ENCODE measurements around the gene TMEM132D.

Gene TMEM132D

DNA sequence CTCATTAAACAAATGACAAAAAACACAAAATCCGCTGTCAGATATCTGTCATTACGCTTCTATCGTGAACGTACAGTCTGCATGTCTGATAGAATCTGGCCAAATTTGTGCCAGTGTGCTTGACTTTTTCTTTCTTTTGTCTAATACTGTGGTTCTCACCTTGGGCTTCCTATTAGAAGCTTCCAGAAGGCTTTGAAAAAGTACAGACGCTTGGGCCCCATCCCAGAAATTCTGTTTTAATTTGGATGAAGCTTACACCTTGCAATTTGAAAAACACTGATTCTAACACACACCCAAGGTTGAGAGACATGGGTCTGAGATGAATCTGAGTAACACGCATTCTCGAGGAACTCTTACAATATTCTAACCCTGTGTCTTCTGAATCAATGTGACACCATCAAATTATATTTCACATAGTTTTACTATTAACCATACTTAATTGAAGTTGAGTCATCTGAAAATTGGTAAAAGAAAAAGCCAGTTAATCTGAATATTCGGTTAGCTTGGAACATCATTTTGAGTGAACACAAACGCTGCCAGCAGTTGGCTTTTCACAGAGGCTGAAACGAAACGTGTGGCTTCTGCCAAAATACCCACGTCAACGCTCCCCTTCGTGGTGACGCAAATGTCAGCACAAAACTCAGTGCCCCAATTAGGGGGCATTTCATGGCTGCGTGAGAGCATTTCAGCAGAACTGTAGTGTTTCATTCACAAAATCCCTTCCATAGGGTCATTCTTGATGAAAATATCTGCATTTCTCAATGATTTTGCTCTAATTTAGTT is 420.5 kb downstream of the TMEM132D start:
- TF ChIP-seq, protein P1, sequence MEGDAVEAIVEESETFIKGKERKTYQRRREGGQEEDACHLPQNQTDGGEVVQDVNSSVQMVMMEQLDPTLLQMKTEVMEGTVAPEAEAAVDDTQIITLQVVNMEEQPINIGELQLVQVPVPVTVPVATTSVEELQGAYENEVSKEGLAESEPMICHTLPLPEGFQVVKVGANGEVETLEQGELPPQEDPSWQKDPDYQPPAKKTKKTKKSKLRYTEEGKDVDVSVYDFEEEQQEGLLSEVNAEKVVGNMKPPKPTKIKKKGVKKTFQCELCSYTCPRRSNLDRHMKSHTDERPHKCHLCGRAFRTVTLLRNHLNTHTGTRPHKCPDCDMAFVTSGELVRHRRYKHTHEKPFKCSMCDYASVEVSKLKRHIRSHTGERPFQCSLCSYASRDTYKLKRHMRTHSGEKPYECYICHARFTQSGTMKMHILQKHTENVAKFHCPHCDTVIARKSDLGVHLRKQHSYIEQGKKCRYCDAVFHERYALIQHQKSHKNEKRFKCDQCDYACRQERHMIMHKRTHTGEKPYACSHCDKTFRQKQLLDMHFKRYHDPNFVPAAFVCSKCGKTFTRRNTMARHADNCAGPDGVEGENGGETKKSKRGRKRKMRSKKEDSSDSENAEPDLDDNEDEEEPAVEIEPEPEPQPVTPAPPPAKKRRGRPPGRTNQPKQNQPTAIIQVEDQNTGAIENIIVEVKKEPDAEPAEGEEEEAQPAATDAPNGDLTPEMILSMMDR (IDR thresholded peaks at IDR 0.05; ENCODE audit: extremely low read depth, missing control alignments), result no peak
- no peak for DNase-seq (ENCODE audit: low spot score)

DNA sequence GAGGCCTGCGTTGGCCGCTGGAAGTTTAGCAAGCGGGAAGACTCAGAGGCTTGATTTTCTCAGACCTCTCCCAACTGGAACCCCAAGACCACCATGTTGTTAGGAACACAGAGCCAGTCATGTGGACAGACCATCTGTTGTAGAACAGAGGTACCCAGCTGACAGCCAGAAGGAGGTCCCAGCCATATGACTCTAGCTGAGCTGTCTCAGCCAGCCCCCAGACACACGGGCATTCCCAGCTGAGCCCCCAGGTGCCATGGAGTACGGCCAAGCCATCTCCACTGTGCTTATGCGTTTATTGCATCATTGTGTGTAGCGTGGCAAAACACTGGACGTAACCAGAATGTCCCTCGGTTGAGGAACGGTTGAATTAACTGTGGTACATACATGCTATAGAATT is 421.9 kb downstream of the TMEM132D start:
- no peak for DNase-seq (ENCODE audit: low spot score)
- TF ChIP-seq, protein P1 (IDR thresholded peaks at IDR 0.05; ENCODE audit: extremely low read depth, missing control alignments), result no peak

DNA sequence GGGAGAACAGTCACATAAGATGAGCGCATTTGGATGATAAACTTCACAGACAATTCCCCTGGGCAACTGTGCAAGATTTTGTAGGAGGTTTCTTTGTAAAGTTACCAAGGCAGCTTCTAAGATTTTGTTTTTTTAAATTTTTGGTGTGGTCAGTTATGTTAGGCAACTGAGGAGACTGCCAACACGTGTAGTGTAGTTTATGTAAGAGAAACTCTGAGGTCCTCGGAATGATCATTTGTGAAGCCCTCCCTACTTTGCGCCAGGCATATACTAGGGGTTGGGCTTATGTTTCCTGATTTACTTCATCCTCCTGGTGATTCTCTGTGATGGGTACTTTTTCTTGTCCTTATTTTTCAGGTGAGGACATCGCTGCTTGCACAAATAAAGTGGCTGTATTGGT is 433.6 kb downstream of the TMEM132D start:
- DNase-seq (ENCODE audit: low spot score), result no peak
- TF ChIP-seq, protein P1 (IDR thresholded peaks at IDR 0.05; ENCODE audit: extremely low read depth, missing control alignments), result no peak

DNA sequence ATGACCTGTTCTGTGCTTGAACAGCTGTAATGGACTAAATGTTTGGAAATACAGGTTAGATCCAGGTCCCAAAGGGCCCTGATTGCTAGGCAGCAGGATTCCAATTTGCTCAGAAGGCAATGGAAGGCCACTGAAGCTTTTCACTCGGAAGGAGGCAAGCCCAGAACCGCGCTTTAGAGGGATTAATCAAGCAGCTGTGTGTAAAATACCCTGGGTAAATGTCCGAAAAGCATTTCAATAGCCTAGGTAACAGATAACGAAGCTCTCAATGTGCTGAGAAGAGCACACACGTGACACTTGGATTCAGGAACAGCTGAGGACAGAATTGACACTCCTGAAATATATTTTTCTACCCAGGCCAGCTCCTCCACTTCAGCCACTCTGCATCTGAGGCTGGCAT is 436.1 kb downstream of the TMEM132D start:
- DNase-seq (ENCODE audit: low spot score), result no peak
- TF ChIP-seq, protein P1 (IDR thresholded peaks at IDR 0.05; ENCODE audit: extremely low read depth, missing control alignments), result no peak

DNA sequence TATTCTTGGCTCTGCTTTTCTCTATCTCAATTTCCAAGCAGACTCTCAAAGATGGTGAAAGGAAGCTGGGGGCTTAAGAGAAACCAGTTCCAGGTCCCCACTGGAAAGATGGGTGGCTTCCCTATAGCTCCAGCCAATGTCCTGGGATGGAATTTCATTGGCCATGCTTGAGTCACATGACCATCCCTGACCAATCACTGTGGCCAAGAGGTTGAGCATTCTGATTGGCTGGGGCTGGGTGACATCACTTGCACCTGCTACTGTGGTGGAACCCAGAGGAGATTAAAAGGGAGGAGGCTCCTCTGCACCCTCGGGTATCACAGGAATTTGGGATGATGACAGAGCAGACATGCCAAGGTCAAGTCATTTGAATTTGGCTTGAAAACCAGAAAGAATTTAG is 436.5 kb downstream of the TMEM132D start:
- no peak for DNase-seq (ENCODE audit: low spot score)

DNA sequence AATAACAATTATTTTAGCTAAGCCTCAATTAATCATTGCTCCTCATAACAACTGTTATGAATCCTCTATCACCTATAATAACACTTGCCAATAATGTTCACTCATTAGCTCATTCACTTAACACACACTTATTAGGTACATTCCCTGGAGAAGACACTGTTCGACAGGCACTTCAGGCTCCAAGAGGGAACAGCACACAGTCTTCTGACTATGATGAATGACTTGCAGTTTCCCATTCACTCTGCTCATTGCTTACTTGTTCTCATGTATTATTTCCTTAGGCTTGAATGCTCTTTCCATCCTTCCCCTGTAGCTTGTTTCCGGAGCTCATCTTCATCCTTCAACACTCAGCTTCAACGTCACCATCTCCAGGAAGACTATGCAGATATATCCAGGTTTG is 437.3 kb downstream of the TMEM132D start:
- no peak for DNase-seq (ENCODE audit: low spot score)

More for the DNA sequence above, 436.5 kb downstream of the TMEM132D start:
- TF ChIP-seq, protein P1 (IDR thresholded peaks at IDR 0.05; ENCODE audit: extremely low read depth, missing control alignments), result no peak

DNA sequence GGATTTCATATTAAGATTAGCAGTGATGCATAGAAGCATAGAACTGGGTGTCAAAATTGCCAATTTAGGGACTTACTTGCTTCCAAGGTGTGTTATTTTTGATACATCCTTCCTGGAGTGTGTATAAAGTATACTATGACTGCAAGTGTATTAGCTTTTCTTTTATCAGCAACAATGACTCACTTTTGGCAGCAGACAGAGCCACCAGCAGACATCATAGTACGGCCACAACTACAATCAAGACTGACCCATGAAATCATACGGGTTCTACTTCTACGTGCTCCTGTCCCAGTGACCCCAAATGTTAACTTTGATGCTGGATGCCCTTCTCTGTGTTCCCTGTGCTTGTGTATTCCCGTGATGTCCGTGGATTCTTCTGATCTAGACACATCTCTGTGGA is 443.9 kb downstream of the TMEM132D start:
- no peak for DNase-seq (ENCODE audit: low spot score)
- TF ChIP-seq, protein P1 (IDR thresholded peaks at IDR 0.05; ENCODE audit: extremely low read depth, missing control alignments), result no peak

More for the DNA sequence above, 437.3 kb downstream of the TMEM132D start:
- TF ChIP-seq, protein P1 (IDR thresholded peaks at IDR 0.05; ENCODE audit: extremely low read depth, missing control alignments), result no peak

Measured in GM20000 (cell line).